Neural progenitor cell (in vitro differentiated cells): ENCODE measurements around the gene KRTAP10-5. TPM values are rescaled to one million over a fixed set of nuclear protein-coding genes. Genes with fewer than 3 reads are reported as not detected.

Source experiments
- DNase-seq: peaks from one replicate; pipeline ENCODE4 v3.0.0-alpha.2; 2016; ENCODE audit warnings: low spot score
- H2AFZ ChIP-seq: fragments of 200-600 bp; sonication (generic); replicated peaks from 2 replicates; pipeline ENCODE4 v1.6.1; 2016; ENCODE audit warnings: antibody characterized with exemption
- H3F3A ChIP-seq: fragments of 200-600 bp; sonication (generic); 2 replicates; pipeline ENCODE4 v1.6.1; 2016; ENCODE audit warnings: antibody characterized with exemption, low read depth
- H3K27ac ChIP-seq: fragments of 200-600 bp; sonication (generic); 2 replicates; pipeline ENCODE4 v1.5.1; 2016; ENCODE audit warnings: mild to moderate bottlenecking
- H3K27me3 ChIP-seq: fragments of 200-600 bp; sonication (generic); 2 replicates; pipeline ENCODE4 v1.6.1; 2016; ENCODE audit warnings: mild to moderate bottlenecking, moderate library complexity
- H3K36me3 ChIP-seq: fragments of 200-600 bp; sonication (generic); 2 replicates; pipeline ENCODE4 v1.5.1; 2016
- H3K4me1 ChIP-seq: fragments of 200-600 bp; sonication (generic); 2 replicates; pipeline ENCODE4 v1.6.1; 2016; ENCODE audit warnings: mixed run types
- H3K4me2 ChIP-seq: fragments of 200-600 bp; sonication (generic); 2 replicates; pipeline ENCODE4 v1.6.1; 2016
- H3K4me3 ChIP-seq: fragments of 200-600 bp; sonication (generic); 2 replicates; pipeline ENCODE4 v1.5.1; 2016
- H3K79me2 ChIP-seq: fragments of 200-600 bp; sonication (generic); 2 replicates; pipeline ENCODE4 v1.6.1; 2016; ENCODE audit warnings: low read depth
- H3K9ac ChIP-seq: fragments of 200-600 bp; sonication (generic); 2 replicates; pipeline ENCODE4 v1.6.1; 2016
- H3K9me3 ChIP-seq: fragments of 200-600 bp; sonication (generic); 2 replicates; pipeline ENCODE4 v1.5.1; 2016; ENCODE audit warnings: low read depth
- H4K20me1 ChIP-seq: fragments of 200-600 bp; sonication (generic); 2 replicates; pipeline ENCODE4 v1.6.1; 2016; ENCODE audit warnings: low read depth
- H3K27ac Mint-ChIP-seq: 3 replicates; pipeline ENCODE4 v1.8.0; 2021; ENCODE audit warnings: mixed read lengths
- H3K27me3 Mint-ChIP-seq: 2 replicates; pipeline ENCODE4 v1.8.0; 2022; ENCODE audit warnings: low read depth, mild to moderate bottlenecking, inconsistent platforms, moderate library complexity, mixed read lengths; ENCODE audit not compliant: insufficient read depth
- H3K36me3 Mint-ChIP-seq: 3 replicates; pipeline ENCODE4 v1.8.0; 2021; ENCODE audit warnings: mixed read lengths
- H3K4me1 Mint-ChIP-seq: 3 replicates; pipeline ENCODE4 v1.8.0; 2021; ENCODE audit warnings: mixed read lengths
- H3K4me3 Mint-ChIP-seq: 3 replicates; pipeline ENCODE4 v1.8.0; 2021; ENCODE audit warnings: mild to moderate bottlenecking, moderate library complexity, mixed read lengths
- H3K9me3 Mint-ChIP-seq: 3 replicates; pipeline ENCODE4 v1.8.0; 2020; ENCODE audit warnings: mixed read lengths
- CTCF ChIP-seq: fragments of 200-600 bp; sonication (generic); IDR thresholded peaks from 2 replicates; pipeline ENCODE4 v1.5.1; 2017; ENCODE audit warnings: antibody characterized with exemption, mild to moderate bottlenecking
- EZH2 ChIP-seq: fragments of 200-600 bp; sonication (generic); IDR thresholded peaks from 2 replicates; pipeline ENCODE4 v1.6.1; 2017; ENCODE audit warnings: antibody characterized with exemption, mild to moderate bottlenecking, moderate library complexity
- EZH2phosphoT487 ChIP-seq: fragments of 200-600 bp; sonication (generic); IDR thresholded peaks from 2 replicates; pipeline ENCODE4 v1.6.1; 2017; ENCODE audit warnings: antibody characterized with exemption
- total RNA-seq: library from RNA; depleted of rRNA; stranded (reverse); fragments of >200 nt; gene quantifications from 2 replicates; pipeline ENCODE4 v1.2.3, GENCODE V29; 2015; ENCODE audit warnings: low replicate concordance

The KRTAP10-5 gene
- total RNA-seq, 1 donor from 2014 or later, result not detected

- H3K36me3 ChIP-seq, result no peaks in the 10 kb centered on the region
Observed at GRCh38 chr21:44626673-44627143, 46.3 kb upstream of the KRTAP10-5 start, which contains the start of gene KRTAP10-9. Gene KRTAP10-9 (plus strand): TSS chr21:44627093. CDS start chr21:44627172, 79 bp downstream.

GRCh38 chr21:44626262-44626661 is 45.9 kb upstream of the KRTAP10-5 start:
- no peak for DNase-seq

More at GRCh38 chr21:44626673-44627143, 46.3 kb upstream of the KRTAP10-5 start, which contains the start of gene KRTAP10-9:
- H3K4me1 Mint-ChIP-seq, result no peaks in the 10 kb centered on the region
- H3K4me3 Mint-ChIP-seq, result no peak within 1 kb of the TSS
- no peak within 1 kb of the TSS for H2AFZ ChIP-seq
- H3K36me3 Mint-ChIP-seq, result no peaks in the 10 kb centered on the region
- no peak within 1 kb of the TSS for H3K4me2 ChIP-seq
- no peaks in the 10 kb centered on the region for H3K4me1 ChIP-seq
- H3K79me2 ChIP-seq, result no peaks in the 10 kb centered on the region
- H3F3A ChIP-seq, result no peaks in the 10 kb centered on the region
- H3K9ac ChIP-seq, result no peak within 1 kb of the TSS
- no peaks in the 10 kb centered on the region for H4K20me1 ChIP-seq
- H3K27me3 Mint-ChIP-seq, result peaks cover 2% of the 10 kb centered on the region
- no peak within 1 kb of the TSS for H3K4me3 ChIP-seq
- H3K27ac Mint-ChIP-seq, result no peak within 1 kb of the TSS
- no peak within 1 kb of the TSS for H3K27ac ChIP-seq
- H3K9me3 ChIP-seq, result peaks cover 13% of the 10 kb centered on the region
- TF ChIP-seq CTCF (no peak), EZH2phosphoT487 (no peak), EZH2 (no peak)
- H3K27me3 ChIP-seq, result no peaks in the 10 kb centered on the region
- peaks cover 45% of the 10 kb centered on the region for H3K9me3 Mint-ChIP-seq
- DNase-seq, result no peak

GRCh38 chr21:44625756-44626155 is 45.4 kb upstream of the KRTAP10-5 start:
- Histone ChIP-seq H3F3A (no peaks in the 10 kb centered on the region), H3K27me3 (no peaks in the 10 kb centered on the region), H2AFZ (no peak overlapping the region), H3K9me3 (peaks cover 13% of the 10 kb centered on the region), H4K20me1 (no peaks in the 10 kb centered on the region), H3K79me2 (no peaks in the 10 kb centered on the region), H3K4me3 (no peak overlapping the region), H3K9ac (no peak overlapping the region), H3K4me1 (no peaks in the 10 kb centered on the region), H3K4me2 (no peak overlapping the region), H3K36me3 (no peaks in the 10 kb centered on the region), H3K27ac (no peak overlapping the region)
- no peak for DNase-seq
- no peak overlapping the region for H3K4me3 Mint-ChIP-seq
- peaks cover 40% of the 10 kb centered on the region for H3K9me3 Mint-ChIP-seq
- H3K27me3 Mint-ChIP-seq, result peaks cover 2% of the 10 kb centered on the region
- no peak for TF ChIP-seq EZH2phosphoT487
- TF ChIP-seq EZH2, result no peak
- TF ChIP-seq CTCF, result no peak
- no peak overlapping the region for H3K27ac Mint-ChIP-seq
- H3K4me1 Mint-ChIP-seq, result no peaks in the 10 kb centered on the region
- H3K36me3 Mint-ChIP-seq, result no peaks in the 10 kb centered on the region

More at GRCh38 chr21:44626262-44626661, 45.9 kb upstream of the KRTAP10-5 start:
- TF ChIP-seq EZH2, result no peak
- TF ChIP-seq CTCF, result no peak
- no peak for TF ChIP-seq EZH2phosphoT487
- H3K4me1 ChIP-seq, result no peaks in the 10 kb centered on the region
- peaks cover 13% of the 10 kb centered on the region for H3K9me3 ChIP-seq
- Mint-ChIP-seq H3K27me3 (peaks cover 2% of the 10 kb centered on the region), H3K27ac (no peak overlapping the region), H3K36me3 (no peaks in the 10 kb centered on the region), H3K9me3 (peaks cover 43% of the 10 kb centered on the region), H3K4me1 (no peaks in the 10 kb centered on the region), H3K4me3 (no peak overlapping the region)
- H3K4me2 ChIP-seq, result no peak overlapping the region
- no peaks in the 10 kb centered on the region for H3K27me3 ChIP-seq
- H3F3A ChIP-seq, result no peaks in the 10 kb centered on the region
- no peak overlapping the region for H3K27ac ChIP-seq
- H3K79me2 ChIP-seq, result no peaks in the 10 kb centered on the region
- H3K36me3 ChIP-seq, result no peaks in the 10 kb centered on the region
- H3K4me3 ChIP-seq, result no peak overlapping the region
- no peak overlapping the region for H3K9ac ChIP-seq
- H4K20me1 ChIP-seq, result no peaks in the 10 kb centered on the region
- no peak overlapping the region for H2AFZ ChIP-seq
